GM21367 (cell line): ENCODE measurements around the gene LAMA2.

Source experiments
- ATAC-seq: cut with Tn5 transposase; IDR thresholded peaks from one replicate; pipeline ENCODE4 v1.9.1; 2021; ENCODE audit not compliant: unreplicated experiment

The LAMA2 gene

GRCh38 chr6:128914051-128914450 is 31.1 kb downstream of the LAMA2 start:
- ATAC-seq = no peak

- ATAC-seq = no peak
Measured at GRCh38 chr6:128918886-128919285, 35.9 kb downstream of the LAMA2 start.

GRCh38 chr6:128919412-128920180 is 36.7 kb downstream of the LAMA2 start:
- no peak for ATAC-seq

GRCh38 chr6:128925765-128926164 is 42.8 kb downstream of the LAMA2 start:
- ATAC-seq = no peak

GRCh38 chr6:128929869-128930268 is 46.9 kb downstream of the LAMA2 start:
- no peak for ATAC-seq

- ATAC-seq = no peak
Measured at GRCh38 chr6:128930321-128930720, 47.4 kb downstream of the LAMA2 start.

- ATAC-seq = no peak
Measured at GRCh38 chr6:128932061-128932460, 49.1 kb downstream of the LAMA2 start.

- ATAC-seq = no peak
Measured at GRCh38 chr6:128950864-128951263, 67.9 kb downstream of the LAMA2 start.

GRCh38 chr6:128952902-128953301 is 70.0 kb downstream of the LAMA2 start:
- no peak for ATAC-seq

- ATAC-seq = no peak
Measured at GRCh38 chr6:128954308-128955043, 71.5 kb downstream of the LAMA2 start.

- ATAC-seq = no peak
Measured at GRCh38 chr6:128963561-128963960, 80.6 kb downstream of the LAMA2 start.

- no peak for ATAC-seq
Measured at GRCh38 chr6:128964233-128964755, 81.4 kb downstream of the LAMA2 start.

- no peak for ATAC-seq
Measured at GRCh38 chr6:128964771-128965170, 81.8 kb downstream of the LAMA2 start.

- no peak for ATAC-seq
Measured at GRCh38 chr6:128966934-128967333, 84.0 kb downstream of the LAMA2 start.

- no peak for ATAC-seq
Measured at GRCh38 chr6:128979071-128979470, 96.1 kb downstream of the LAMA2 start.

- ATAC-seq = no peak
Measured at GRCh38 chr6:128981716-128982115, 98.8 kb downstream of the LAMA2 start.

GRCh38 chr6:128990360-128990759 is 107.4 kb downstream of the LAMA2 start:
- no peak for ATAC-seq

- ATAC-seq = no peak
Measured at GRCh38 chr6:128990915-128991314, 108.0 kb downstream of the LAMA2 start.

GRCh38 chr6:128993166-128993565 is 110.2 kb downstream of the LAMA2 start:
- no peak for ATAC-seq

- no peak for ATAC-seq
Measured at GRCh38 chr6:128997880-128998279, 114.9 kb downstream of the LAMA2 start.

- no peak for ATAC-seq
Measured at GRCh38 chr6:129006724-129007514, 124.0 kb downstream of the LAMA2 start.
